HEK293 (cell line): ENCODE results near the gene NUAK1.
A peak's percentile ranks its signal among the peaks of the same experiment; 100 is the strongest.

Source experiments
- CTCF ChIA-PET: fragments of 350-600 bp; formaldehyde crosslinking; extraction: SDS; loops from one replicate; lab custom pipeline; 2021; ENCODE audit warnings: antibody characterized with exemption; lab: Yijun Ruan, JAX
- POLR2A ChIA-PET: fragments of 300-600 bp; formaldehyde crosslinking; extraction: SDS; loops from one replicate; lab custom pipeline; 2020; ENCODE audit warnings: antibody characterized with exemption, inconsistent platforms; lab: Yijun Ruan, JAX
- H3K27ac ChIP-seq: fragments of 200-500 bp; sonication (Bioruptor generic); 2 replicates; pipeline ENCODE4 v1.5.1; 2014; ENCODE audit warnings: low read depth, low read length, control low read depth, inconsistent platforms; ENCODE audit errors: extremely low read depth
- H3K36me3 ChIP-seq, 2 experiments: fragments of 200-500 bp in 1 of 2; sonication (Bioruptor generic) in 1 of 2; 1 replicate in 1 of 2; 2 replicates in 1 of 2; pipeline ENCODE4 v1.5.1; 2014 to 2017; ENCODE audit warnings: inconsistent platforms in 2 of 2, low read length in 2 of 2; ENCODE audit not compliant: control insufficient read depth in 2 of 2, insufficient read depth in 1 of 2
- H3K4me1 ChIP-seq: fragments of 200-500 bp; sonication (Bioruptor generic); 2 replicates; pipeline ENCODE4 v1.5.1; 2014; ENCODE audit warnings: mild to moderate bottlenecking, low read length, inconsistent platforms; ENCODE audit not compliant: control insufficient read depth, insufficient read depth
- H3K4me3 ChIP-seq: 2 replicates; pipeline ENCODE4 v1.5.1; 2011; ENCODE audit warnings: low read depth, mild to moderate bottlenecking, control low read depth, low read length, moderate library complexity
- H3K9me3 ChIP-seq: fragments of 200-500 bp; sonication (Bioruptor generic); 2 replicates; pipeline ENCODE4 v1.5.1; 2014; ENCODE audit warnings: low read depth, low read length, inconsistent platforms; ENCODE audit not compliant: control insufficient read depth, insufficient read depth
- BCL11A ChIP-seq: fragments of 450-650 bp; formaldehyde crosslinking; IDR thresholded peaks from 2 replicates; pipeline ENCODE4 v1.5.1; 2016; ENCODE audit warnings: low read depth, missing biosample characterization, missing genetic modification characterization
- KLF9 ChIP-seq: fragments of 450-650 bp; formaldehyde crosslinking; IDR thresholded peaks from 2 replicates; pipeline ENCODE4 v1.5.1; 2016; ENCODE audit warnings: missing biosample characterization, missing genetic modification characterization, low read depth
- TCF7L2 ChIP-seq: IDR thresholded peaks from 2 replicates; pipeline ENCODE4 v1.6.1; 2011; ENCODE audit warnings: low read depth, mild to moderate bottlenecking, inconsistent platforms, low read length, moderate library complexity, borderline replicate concordance
- ZBTB11 ChIP-seq: fragments of 450-650 bp; formaldehyde crosslinking; conservative IDR thresholded peaks from 2 replicates; pipeline ENCODE4 v1.5.1; 2016; ENCODE audit warnings: low read depth, missing biosample characterization, missing genetic modification characterization
- ZBTB21 ChIP-seq: fragments of 450-650 bp; formaldehyde crosslinking; IDR thresholded peaks from 2 replicates; pipeline ENCODE4 v1.5.1; 2017; ENCODE audit warnings: missing biosample characterization, missing genetic modification characterization
- ZBTB26 ChIP-seq: fragments of 450-650 bp; formaldehyde crosslinking; optimal IDR thresholded peaks from 2 replicates; pipeline ENCODE3; 2016; ENCODE audit warnings: missing biosample characterization, mild to moderate bottlenecking, missing genetic modification characterization
- ZBTB7A ChIP-seq: fragments of 450-650 bp; formaldehyde crosslinking; IDR thresholded peaks from 2 replicates; pipeline ENCODE4 v1.5.1; 2016; ENCODE audit warnings: low read depth, missing biosample characterization, missing genetic modification characterization
- ZEB2 ChIP-seq: fragments of 450-650 bp; formaldehyde crosslinking; IDR thresholded peaks from 2 replicates; pipeline ENCODE4 v1.5.1; 2016; ENCODE audit warnings: missing biosample characterization, missing genetic modification characterization
- ZFP3 ChIP-seq: fragments of 450-650 bp; formaldehyde crosslinking; IDR thresholded peaks from 2 replicates; pipeline ENCODE4 v1.5.1; 2016; ENCODE audit warnings: low read depth, missing biosample characterization, missing genetic modification characterization
- ZNF510 ChIP-seq: fragments of 450-650 bp; formaldehyde crosslinking; IDR thresholded peaks from 2 replicates; pipeline ENCODE4 v1.5.1; 2018; ENCODE audit warnings: mild to moderate bottlenecking, missing genetic modification characterization, missing biosample characterization; ENCODE audit not compliant: insufficient replicate concordance
- ZNF621 ChIP-seq: fragments of 450-650 bp; formaldehyde crosslinking; IDR thresholded peaks from 2 replicates; pipeline ENCODE4 v1.5.1; 2017; ENCODE audit warnings: missing biosample characterization, missing genetic modification characterization
- ZNF658 ChIP-seq: fragments of 450-650 bp; formaldehyde crosslinking; IDR thresholded peaks from 2 replicates; pipeline ENCODE4; 2016; ENCODE audit warnings: missing biosample characterization, missing genetic modification characterization
- ZNF792 ChIP-seq: fragments of 450-650 bp; formaldehyde crosslinking; IDR thresholded peaks from 2 replicates; pipeline ENCODE4 v1.5.1; 2016; ENCODE audit warnings: missing biosample characterization, missing genetic modification characterization

NUAK1 gene

GRCh38 chr12:106080791-106081170 is 58.0 kb downstream of the NUAK1 start (continued):
- no peak for TF ChIP-seq ZBTB11 (tag by site-specific recombination)
- no peak for TF ChIP-seq ZEB2 (tag by site-specific recombination)
- TF ChIP-seq ZNF621 = no peak

GRCh38 chr12:106080041-106080790 is 58.5 kb downstream of the NUAK1 start:
- Histone ChIP-seq H3K27ac (no peak overlapping the region), H3K4me3 (no peak overlapping the region), H3K4me1 (peaks cover 30% of the 10 kb centered on the region), H3K36me3 (peaks cover 0 to 3% of the 10 kb centered on the region in 2 experiments; a peak in 2 of 3 replicates), H3K9me3 (no peaks in the 10 kb centered on the region)
- ChIA-PET POLR2A (interaction anchor here (1.7 kb wide), 1 partner anchor 32 kb away, joined by 4 read pairs; no protein-coding TSS in a partner anchor), CTCF (interaction anchor here (0.6 kb wide), 1 partner anchor 151 kb away, joined by 4 read pairs; no protein-coding TSS in a partner anchor)
- no peak for TF ChIP-seq ZNF792 (tag by site-specific recombination)
- TF ChIP-seq ZBTB21 (tag by site-specific recombination) = no peak
- no peak for TF ChIP-seq TCF7L2
- no peak for TF ChIP-seq ZNF658 (tag by site-specific recombination)
- TF ChIP-seq ZEB2 (tag by site-specific recombination) = no peak
- no peak for TF ChIP-seq ZBTB7A (tag by site-specific recombination)
- no peak for TF ChIP-seq BCL11A (tag by site-specific recombination)
- TF ChIP-seq ZNF510 (tag by site-specific recombination) = no peak
- no peak for TF ChIP-seq KLF9

GRCh38 chr12:106079148-106079738 is 59.5 kb downstream of the NUAK1 start:
- H3K36me3 ChIP-seq = peaks cover 0 to 3% of the 10 kb centered on the region in 2 experiments; a peak in 2 of 3 replicates
- ChIA-PET CTCF (interaction anchor here (0.6 kb wide), 2 partner anchors 142 to 150 kb away, joined by 3 to 4 read pairs; no protein-coding TSS in a partner anchor), POLR2A (interaction anchor here (1.7 kb wide), 1 partner anchor 33 kb away, joined by 4 read pairs; no protein-coding TSS in a partner anchor)
- H3K4me3 ChIP-seq = no peak overlapping the region
- no peaks in the 10 kb centered on the region for H3K9me3 ChIP-seq
- peaks cover 29% of the 10 kb centered on the region for H3K4me1 ChIP-seq
- H3K27ac ChIP-seq = no peak overlapping the region
- TF ChIP-seq ZFP3 (tag by site-specific recombination) = peak; percentile 98
- no peak for TF ChIP-seq ZBTB26 (tag by site-specific recombination)
